NK-92 (cell line): ENCODE measurements around the gene LEMD3.
"Not testable (repeated sequence)": the region's sequence is repeated elsewhere in the genome, so short reads cannot be mapped to it uniquely, and the experiment has no call there.

Source experiments
- DNase-seq: peaks from one replicate; lab custom pipeline; 2025; ENCODE audit not compliant: unreplicated experiment; lab: John Stamatoyannopoulos, UW

LEMD3 gene

GRCh38 chr12:65276916-65277530 is 107.6 kb downstream of the LEMD3 start:
- DNase-seq = no peak

DNA sequence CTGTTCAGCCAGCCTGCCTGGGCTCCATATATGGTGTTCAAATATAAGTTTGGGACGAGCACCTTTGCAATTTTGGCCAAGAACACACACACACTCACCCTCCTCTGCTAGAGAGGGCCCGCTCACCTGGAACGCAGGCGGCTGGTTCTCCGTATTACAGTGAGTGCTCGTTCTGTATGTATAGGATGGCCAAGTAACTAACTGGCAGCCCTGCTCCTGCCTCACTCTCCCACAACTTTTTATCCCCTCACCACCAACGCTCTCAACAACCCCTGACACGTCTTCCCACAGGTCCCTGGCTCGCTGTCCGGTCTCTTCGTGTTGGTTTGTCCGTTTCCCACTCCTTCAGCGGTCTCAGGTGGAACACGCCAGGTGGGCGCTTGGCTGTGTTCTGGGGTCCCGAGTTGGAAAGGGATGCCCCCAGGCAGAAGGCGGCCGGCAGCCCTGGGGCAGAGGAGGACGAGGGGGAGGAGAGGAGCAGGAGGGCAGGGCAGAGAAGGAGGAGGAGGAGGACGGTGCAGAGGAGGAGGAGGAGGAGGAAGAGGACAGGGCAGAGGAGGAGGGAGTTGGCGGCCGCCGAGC is 108.7 kb downstream of the LEMD3 start:
- DNase-seq = no peak

DNA sequence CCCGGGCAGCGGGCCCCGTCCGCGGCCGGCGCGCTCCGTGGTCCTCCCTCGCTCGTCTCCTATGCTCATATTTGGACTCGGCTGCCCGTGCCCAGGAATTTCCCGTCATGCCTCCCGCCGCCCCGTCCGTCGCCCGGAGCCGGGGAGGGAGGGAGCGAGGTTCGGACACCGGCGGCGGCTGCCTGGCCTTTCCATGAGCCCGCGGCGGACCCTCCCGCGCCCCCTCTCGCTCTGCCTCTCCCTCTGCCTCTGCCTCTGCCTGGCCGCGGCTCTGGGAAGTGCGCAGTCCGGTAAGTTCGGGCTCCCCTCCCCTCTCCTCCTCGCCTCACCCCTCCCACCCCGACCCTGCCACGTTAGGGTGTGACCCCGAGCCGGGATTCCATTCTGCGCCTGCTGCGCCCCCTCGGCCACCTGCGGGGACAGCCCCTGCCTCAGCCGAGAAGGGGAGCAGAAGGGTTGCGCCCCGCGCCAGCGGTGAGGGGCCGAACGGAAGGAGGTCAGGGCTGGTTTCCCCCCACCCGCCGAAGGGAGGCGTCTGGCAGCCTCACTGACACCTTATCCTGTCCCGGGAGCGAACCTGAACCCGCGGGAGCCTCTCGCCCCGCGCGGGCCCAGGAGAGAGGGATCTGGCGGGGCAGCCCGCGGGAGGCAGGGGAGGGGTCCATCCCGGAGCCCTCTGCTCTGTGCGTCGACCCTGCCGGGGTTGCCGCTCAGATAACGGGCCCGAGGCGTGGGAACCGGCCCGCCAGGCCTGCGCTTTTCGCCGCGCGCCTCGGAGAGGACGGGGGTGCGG is 109.4 kb downstream of the LEMD3 start, which contains the start of gene MSRB3:
MSRB3 (plus strand) TSS at position 108 of the 793 bp plus-strand sequence. CDS start 29,897 bp downstream, outside the sequence.
- DNase-seq = no peak

GRCh38 chr12:65279369-65280112 is 110.2 kb downstream of the LEMD3 start:
- DNase-seq = no peak

DNA sequence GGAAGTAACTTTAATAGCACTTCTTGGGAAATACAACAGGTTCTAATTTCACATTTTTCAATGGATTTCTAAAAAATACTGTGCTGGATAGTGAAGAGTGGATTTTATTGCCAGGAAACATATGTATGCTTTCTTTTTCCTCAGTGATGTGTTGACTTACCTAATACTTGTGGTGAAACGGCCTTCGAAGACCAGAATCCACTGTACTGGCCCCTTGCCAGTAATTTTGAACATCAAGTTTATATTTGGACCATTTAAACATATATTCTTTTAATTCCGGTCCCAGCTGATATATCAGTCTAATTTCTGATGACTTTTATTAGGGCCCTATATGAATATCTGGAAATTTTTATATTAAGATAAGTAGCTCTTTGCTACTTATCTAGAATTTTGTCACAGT is 110.9 kb downstream of the LEMD3 start:
- no peak for DNase-seq

DNA sequence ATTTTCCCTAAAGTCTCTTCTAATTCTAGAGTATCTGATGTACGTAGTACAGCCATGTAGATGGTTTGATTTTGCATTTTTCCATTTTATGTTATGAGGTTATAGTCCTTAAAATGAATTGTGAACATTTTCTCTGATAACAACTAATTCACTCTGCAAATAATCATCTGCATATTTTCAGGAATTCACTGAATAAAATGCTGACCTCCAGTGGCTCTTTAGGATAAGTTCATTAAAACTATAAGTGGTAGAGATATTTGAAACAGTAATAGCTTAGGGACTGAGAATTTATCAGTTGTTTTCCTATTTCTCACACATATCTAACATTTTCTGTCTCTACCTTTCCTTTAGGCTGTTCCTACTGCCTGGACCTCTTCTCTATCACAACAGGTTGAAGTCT is 113.5 kb downstream of the LEMD3 start:
- no peak for DNase-seq

DNA sequence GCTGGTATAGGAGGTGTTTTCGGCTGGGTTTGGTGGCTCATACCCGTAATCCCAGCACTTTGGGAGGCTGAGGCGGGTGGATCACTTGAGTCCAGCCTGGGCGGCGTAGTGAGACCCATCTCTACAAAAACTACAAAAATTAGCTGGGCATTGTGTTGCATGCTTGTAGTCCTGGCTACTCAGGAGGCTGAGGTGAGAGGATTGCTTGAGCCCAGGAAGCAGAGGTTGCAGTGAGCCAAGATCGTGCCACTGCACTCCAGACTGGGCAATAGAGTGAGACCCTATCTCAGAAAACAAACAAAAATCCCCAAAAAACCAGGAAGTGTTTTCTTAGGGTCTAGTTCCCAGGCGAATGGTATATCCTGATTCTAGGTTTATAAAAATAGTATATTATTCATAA is 116.1 kb downstream of the LEMD3 start:
- DNase-seq = not testable (repeated sequence)

DNA sequence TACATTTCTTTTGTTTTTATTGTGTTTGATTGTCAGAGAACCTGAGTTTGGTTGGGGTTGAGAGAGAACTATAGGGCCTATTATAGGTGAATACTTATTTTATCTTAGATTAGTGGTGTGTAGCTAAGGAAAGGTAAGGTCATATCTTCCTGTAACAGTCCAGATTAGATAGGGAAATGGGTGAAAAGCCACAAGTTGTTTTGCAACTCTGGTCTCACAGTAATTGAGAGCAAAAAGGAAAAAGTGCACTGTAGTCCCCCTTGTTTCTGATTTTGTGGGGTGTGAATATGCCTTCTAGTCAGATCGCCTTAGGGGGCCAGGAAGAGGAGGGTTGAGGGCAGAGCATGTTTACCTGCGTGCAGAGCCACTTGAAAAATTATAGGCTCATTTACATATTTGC is 118.0 kb downstream of the LEMD3 start:
- DNase-seq = no peak

DNA sequence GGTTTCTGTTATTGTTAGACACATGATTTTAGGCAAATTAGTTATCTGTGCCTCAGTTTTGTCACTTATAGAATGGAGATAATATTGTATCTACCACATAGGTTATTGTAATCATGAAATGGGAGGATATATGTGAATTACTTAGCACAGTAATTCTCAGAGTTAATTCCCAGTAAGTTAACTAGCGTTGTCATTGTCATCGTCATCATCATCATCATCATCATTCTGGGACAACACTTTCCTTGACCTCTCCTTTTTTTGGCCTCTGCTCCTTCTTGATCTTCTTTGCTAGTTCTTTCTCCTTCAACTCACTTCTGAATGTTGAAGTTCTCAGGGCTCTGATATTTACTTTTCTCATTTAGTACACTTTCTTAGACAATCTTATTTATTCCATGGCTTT is 122.9 kb downstream of the LEMD3 start:
- no peak for DNase-seq

DNA sequence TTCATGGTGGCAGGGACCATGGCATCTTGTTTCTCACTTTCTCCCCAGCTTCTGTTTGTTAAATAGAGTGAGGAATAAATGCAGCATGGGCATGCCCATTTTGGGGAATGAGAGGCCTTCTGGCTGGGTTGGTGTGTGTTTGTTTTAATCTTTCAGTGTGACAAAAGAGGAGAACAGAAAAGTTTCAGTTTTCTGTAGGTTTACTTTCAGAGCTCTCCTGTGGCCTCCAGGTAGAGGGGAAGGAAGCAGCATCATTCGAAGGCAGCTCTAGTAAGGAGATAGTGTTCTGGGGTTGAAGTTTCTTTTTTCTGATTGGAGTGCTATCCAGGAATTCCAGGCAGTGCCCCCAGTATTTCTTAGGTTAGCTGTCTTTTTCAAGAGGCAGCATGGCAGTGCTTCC is 124.4 kb downstream of the LEMD3 start:
- no peak for DNase-seq

- DNase-seq = no peak
These were observed 125.4 kb downstream of the LEMD3 start for GRCh38 chr12:65294641-65295262.

DNA sequence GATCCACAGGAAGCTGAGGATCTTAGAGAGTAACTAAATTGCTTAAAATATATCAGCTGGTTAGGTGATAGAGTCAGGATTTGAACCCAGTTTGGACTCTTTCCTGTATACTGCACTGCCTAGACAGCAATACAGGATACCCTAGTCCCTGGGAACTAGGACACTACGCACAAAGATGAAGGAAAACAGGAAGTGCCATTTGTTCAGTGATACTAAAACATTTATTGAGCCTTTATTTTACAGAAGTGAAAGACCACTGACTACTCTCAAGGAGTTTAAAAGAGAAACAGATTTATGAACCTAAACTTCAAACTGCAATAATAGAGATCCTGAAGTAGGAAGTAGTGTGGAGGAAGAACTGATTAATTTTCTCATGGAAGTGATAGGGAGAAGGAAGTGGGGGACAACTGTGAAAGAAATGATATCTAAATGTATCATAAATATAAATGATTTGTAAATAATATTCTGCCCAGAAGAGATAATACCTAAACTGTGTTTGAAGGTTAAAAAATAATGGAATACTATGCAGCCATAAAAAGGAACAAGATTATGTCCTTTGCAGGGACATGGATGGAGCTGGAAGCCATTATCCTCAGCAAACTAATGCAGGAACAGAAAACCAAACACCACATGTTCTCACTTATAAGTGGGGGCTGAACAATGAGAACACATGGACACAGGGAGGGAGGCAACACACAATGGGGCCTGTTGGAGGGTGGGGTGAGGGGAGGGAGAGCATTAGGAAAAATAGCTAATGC is 127.3 kb downstream of the LEMD3 start:
- DNase-seq = no peak
